Ascending aorta (tissue), 2 donors: ENCODE data around the gene KCNK1. TPM values are rescaled to one million over a fixed set of nuclear protein-coding genes. Genes with fewer than 3 reads are reported as not detected.
"Not testable (repeated sequence)": the region's sequence is repeated elsewhere in the genome, so short reads cannot be mapped to it uniquely, and the experiment has no call there.

ENCODE experiments used
- DNase-seq, 2 donors: peaks; one replicate each; pipeline ENCODE4 v3.0.0-alpha.2; 2019; ENCODE audit warnings: low spot score in 2 of 2
- H3K27ac ChIP-seq, 2 donors: fragments of 200-600 bp; sonication (generic); one replicate each; pipeline ENCODE4 v1.5.1; 2016 to 2017; ENCODE audit warnings: mild to moderate bottlenecking in 1 of 2
- H3K27me3 ChIP-seq: fragments of 200-600 bp; sonication (generic); one replicate; pipeline ENCODE4 v1.5.1; 2017
- H3K36me3 ChIP-seq, 2 donors: fragments of 200-600 bp; sonication (generic); one replicate each; pipeline ENCODE4 v1.5.1; 2016
- H3K4me1 ChIP-seq, 2 donors: fragments of 200-600 bp; sonication (generic); one replicate each; pipeline ENCODE4 v1.5.1; 2016 to 2017; ENCODE audit warnings: mild to moderate bottlenecking in 1 of 2
- H3K4me3 ChIP-seq, 2 donors: fragments of 200-600 bp; sonication (generic); one replicate each; pipeline ENCODE4 v1.5.1; 2016 to 2017; ENCODE audit warnings: mild to moderate bottlenecking in 1 of 2
- H3K9me3 ChIP-seq, 2 donors: fragments of 200-600 bp; sonication (generic); one replicate each; pipeline ENCODE4 v1.5.1; 2016
- CTCF ChIP-seq, 3 experiments: fragments of 200-600 bp in 2 of 3; fragments of 450-650 bp in 1 of 3; sonication (generic) in 2 of 3; IDR thresholded peaks; one replicate each; pipeline ENCODE4 v1.5.1; 2016 to 2019; ENCODE audit warnings: antibody characterized with exemption in 3 of 3, mild to moderate bottlenecking in 1 of 3, moderate library complexity in 1 of 3
- intact Hi-C: fragments of 100-400 bp; cut with DNase I; formaldehyde crosslinking; loops from one replicate; pipeline ENCODE4 v1.15.1; 2023
- total RNA-seq: library from RNA; depleted of rRNA; stranded (reverse); fragments of >200 nt; gene quantifications from one replicate; pipeline ENCODE4 v1.1.0, GENCODE V29; 2016

Gene KCNK1
- total RNA-seq, 1 donor from 2014 or later = 1.4 TPM

- H3K9me3 ChIP-seq = no peaks in the 10 kb centered on the region
Observed at GRCh38 chr1:233607252-233608119, 6.4 kb upstream of the KCNK1 start.

GRCh38 chr1:233608988-233609387, 4.9 kb upstream of the KCNK1 start:
- intact Hi-C loops = no loop called here
- TF ChIP-seq CTCF (IDR thresholded peaks at IDR 0.05) = no peak

More at GRCh38 chr1:233607252-233608119, 6.4 kb upstream of the KCNK1 start:
- no peak for DNase-seq
- Histone ChIP-seq H3K4me1 (no peaks in the 10 kb centered on the region), H3K4me3 (no peak overlapping the region), H3K27me3 (no peaks in the 10 kb centered on the region), H3K27ac (no peak overlapping the region), H3K36me3 (no peaks in the 10 kb centered on the region)
- intact Hi-C loops = no loop called here
- TF ChIP-seq CTCF (IDR thresholded peaks at IDR 0.05) = no peak

GRCh38 chr1:233609926-233610325, 4.0 kb upstream of the KCNK1 start:
- Histone ChIP-seq H3K9me3 (no peaks in the 10 kb centered on the region), H3K27ac (no peak overlapping the region), H3K4me1 (no peaks in the 10 kb centered on the region), H3K4me3 (no peak overlapping the region), H3K27me3 (no peaks in the 10 kb centered on the region), H3K36me3 (no peaks in the 10 kb centered on the region)
- no peak for TF ChIP-seq CTCF (IDR thresholded peaks at IDR 0.05)
- DNase-seq = no peak
- intact Hi-C loops = loop anchor here (10.0 kb wide), 1 partner anchor 95 kb away; no protein-coding TSS in a partner anchor

More at GRCh38 chr1:233608988-233609387, 4.9 kb upstream of the KCNK1 start:
- no peak for DNase-seq
- Histone ChIP-seq H3K4me3 (no peak overlapping the region), H3K27me3 (no peaks in the 10 kb centered on the region), H3K36me3 (no peaks in the 10 kb centered on the region), H3K4me1 (no peaks in the 10 kb centered on the region), H3K9me3 (no peaks in the 10 kb centered on the region), H3K27ac (no peak overlapping the region)

- intact Hi-C loops = loop anchor here (10.0 kb wide), 1 partner anchor 94 kb away; no protein-coding TSS in a partner anchor
Observed at GRCh38 chr1:233610628-233611027, 3.3 kb upstream of the KCNK1 start.

GRCh38 chr1:233611363-233611762, 2.5 kb upstream of the KCNK1 start:
- intact Hi-C loops = loop anchor here (10.0 kb wide), 1 partner anchor 93 kb away; no protein-coding TSS in a partner anchor

More at GRCh38 chr1:233610628-233611027, 3.3 kb upstream of the KCNK1 start:
- H3K4me1 ChIP-seq = no peaks in the 10 kb centered on the region
- H3K4me3 ChIP-seq = no peak overlapping the region
- no peak for TF ChIP-seq CTCF (IDR thresholded peaks at IDR 0.05)
- no peaks in the 10 kb centered on the region for H3K36me3 ChIP-seq
- H3K9me3 ChIP-seq = no peaks in the 10 kb centered on the region
- DNase-seq = no peak
- H3K27ac ChIP-seq = no peak overlapping the region
- no peaks in the 10 kb centered on the region for H3K27me3 ChIP-seq

GRCh38 chr1:233614173-233614742, 352 bp downstream of the KCNK1 start:
- H3K9me3 ChIP-seq = no peaks in the 10 kb centered on the region
- peak overlapping the region; percentile 73 to 85 for H3K4me3 ChIP-seq
- H3K4me1 ChIP-seq = no peaks in the 10 kb centered on the region
- DNase-seq = no peak
- H3K27ac ChIP-seq = peak overlapping the region in 1 of 2 donors; percentile 70
- intact Hi-C loops = loop anchor here (2.0 to 10.0 kb wide), 2 partner anchors 49 to 91 kb away; no protein-coding TSS in a partner anchor
- TF ChIP-seq CTCF (IDR thresholded peaks at IDR 0.05) = no peak
- no peaks in the 10 kb centered on the region for H3K36me3 ChIP-seq
- H3K27me3 ChIP-seq = no peaks in the 10 kb centered on the region

More at GRCh38 chr1:233611363-233611762, 2.5 kb upstream of the KCNK1 start:
- DNase-seq, H3K27me3 ChIP-seq, H3K4me3 ChIP-seq, H3K9me3 ChIP-seq, H3K27ac ChIP-seq, H3K4me1 ChIP-seq, H3K36me3 ChIP-seq: not testable (repeated sequence)
